ENCODE measurements around the gene TCEA3. TPM values are rescaled to one million over a fixed set of nuclear protein-coding genes. Genes with fewer than 3 reads are reported as not detected.

The TCEA3 gene
- total RNA-seq = 10 to 100 TPM in 2 of 3 donors, 1 to 10 TPM in 1; 8.5 to 38.0 (median 31.2) TPM

GRCh38 chr1:23424293-23425192, at the start of gene TCEA3:
TSS of gene TCEA3 (minus strand) at chr1:23424748. CDS start at chr1:23424633, 115 bp downstream.
- Histone ChIP-seq H3K27ac (peak within 1 kb of the TSS; percentile 69 to 74), H3K4me1 (peaks cover 7 to 10% of the 10 kb centered on the region in 2 donors), H3K9me3 (no peaks in the 10 kb centered on the region), H3K36me3 (no peaks in the 10 kb centered on the region), H3K4me3 (peak within 1 kb of the TSS; percentile 48 to 75 (median 68)), H3K27me3 (no peaks in the 10 kb centered on the region)
- intact Hi-C loops (cut with DNase I; ENCODE audit: low total_unique reads) = no loop called here
- TF ChIP-seq CTCF (IDR thresholded peaks at IDR 0.05) (no peak), POLR2AphosphoS5 (IDR thresholded peaks at IDR 0.05) (no peak), POLR2A (IDR thresholded peaks at IDR 0.05) (no peak)
- no peak for DNase-seq (ENCODE audit: low spot score in 2 of 2)

GRCh38 chr1:23473037-23473800, 48.7 kb upstream of the TCEA3 start:
- intact Hi-C loops (cut with DNase I; ENCODE audit: low total_unique reads) = no loop called here

GRCh38 chr1:23472351-23473036, 47.9 kb upstream of the TCEA3 start:
- Histone ChIP-seq H3K9me3 (no peaks in the 10 kb centered on the region), H3K27ac (peak overlapping the region; percentile 64 to 69), H3K27me3 (no peaks in the 10 kb centered on the region), H3K4me1 (peaks cover 0 to 12% of the 10 kb centered on the region in 2 donors), H3K36me3 (no peaks in the 10 kb centered on the region), H3K4me3 (no peak overlapping the region)
- DNase-seq (ENCODE audit: low spot score in 2 of 2) = no peak
- intact Hi-C loops (cut with DNase I; ENCODE audit: low total_unique reads) = no loop called here
- TF ChIP-seq POLR2A (IDR thresholded peaks at IDR 0.05) = no peak
- no peak for TF ChIP-seq POLR2AphosphoS5 (IDR thresholded peaks at IDR 0.05)
- TF ChIP-seq CTCF (IDR thresholded peaks at IDR 0.05) = no peak

More at GRCh38 chr1:23473037-23473800, 48.7 kb upstream of the TCEA3 start:
- no peak for DNase-seq (ENCODE audit: low spot score in 2 of 2)
- no peaks in the 10 kb centered on the region for H3K36me3 ChIP-seq
- H3K4me3 ChIP-seq = no peak overlapping the region
- H3K27me3 ChIP-seq = no peaks in the 10 kb centered on the region
- peaks cover 0 to 12% of the 10 kb centered on the region in 2 donors for H3K4me1 ChIP-seq
- peak overlapping the region; percentile 64 to 69 for H3K27ac ChIP-seq
- no peaks in the 10 kb centered on the region for H3K9me3 ChIP-seq
- TF ChIP-seq CTCF (IDR thresholded peaks at IDR 0.05) (no peak), POLR2AphosphoS5 (IDR thresholded peaks at IDR 0.05) (no peak), POLR2A (IDR thresholded peaks at IDR 0.05) (no peak)

GRCh38 chr1:23471473-23472075, 47.0 kb upstream of the TCEA3 start:
- Histone ChIP-seq H3K4me1 (peaks cover 0 to 12% of the 10 kb centered on the region in 2 donors), H3K27me3 (no peaks in the 10 kb centered on the region), H3K36me3 (no peaks in the 10 kb centered on the region), H3K4me3 (no peak overlapping the region), H3K9me3 (no peaks in the 10 kb centered on the region), H3K27ac (peak overlapping the region; percentile 59 to 73)
- no peak for DNase-seq (ENCODE audit: low spot score in 2 of 2)
- intact Hi-C loops (cut with DNase I; ENCODE audit: low total_unique reads) = no loop called here
- no peak for TF ChIP-seq POLR2A (IDR thresholded peaks at IDR 0.05)
- TF ChIP-seq POLR2AphosphoS5 (IDR thresholded peaks at IDR 0.05) = no peak
- no peak for TF ChIP-seq CTCF (IDR thresholded peaks at IDR 0.05)

All from breast epithelium (tissue), 4 donors.